NT2/D1 (cell line): ENCODE results near the gene PSME3.

Experiments used
- YY1 ChIP-seq: IDR thresholded peaks from 2 replicates; pipeline ENCODE4 v1.6.1; 2011; ENCODE audit not compliant: insufficient read length, insufficient read depth
- ZNF274 ChIP-seq: IDR thresholded peaks from 2 replicates; pipeline ENCODE4 v1.6.1; 2011; ENCODE audit warnings: mild to moderate bottlenecking, low read depth, low read length

GRCh38 chr17:42849451-42850181, 16.4 kb downstream of the PSME3 start:
- TF ChIP-seq ZNF274 (no peak), YY1 (no peak)
